Endodermal cell (in vitro differentiated cells): ENCODE data around the gene CLEC18A. TPM values are rescaled to one million over a fixed set of nuclear protein-coding genes. Genes with fewer than 3 reads are reported as not detected.

Source experiments
- DNase-seq: peaks from one replicate; pipeline ENCODE4 v3.0.0-alpha.2; 2017
- H3K27ac ChIP-seq: 2 replicates; pipeline ENCODE4 v1.5.1; 2013; ENCODE audit warnings: mild to moderate bottlenecking, low read depth, low read length, moderate library complexity
- H3K27me3 ChIP-seq: 2 replicates; pipeline ENCODE4 v1.6.1; 2013; ENCODE audit warnings: mild to moderate bottlenecking, low read length, moderate library complexity; ENCODE audit not compliant: insufficient read depth, control insufficient read depth, poor library complexity, severe bottlenecking
- H3K36me3 ChIP-seq: 2 replicates; pipeline ENCODE4 v1.7.0; 2013; ENCODE audit warnings: mild to moderate bottlenecking, low read length, moderate library complexity; ENCODE audit not compliant: control insufficient read depth, insufficient read depth
- H3K4me1 ChIP-seq: one replicate; pipeline ENCODE4 v1.7.0; 2013; ENCODE audit warnings: low read length; ENCODE audit not compliant: control insufficient read depth, insufficient read depth
- H3K4me3 ChIP-seq: 2 replicates; pipeline ENCODE4 v1.5.1; 2013; ENCODE audit warnings: mild to moderate bottlenecking, low read length, moderate library complexity
- H3K9ac ChIP-seq: 2 replicates; pipeline ENCODE4 v1.6.1; 2013; ENCODE audit warnings: mild to moderate bottlenecking, low read length, moderate library complexity; ENCODE audit not compliant: poor library complexity, severe bottlenecking; ENCODE audit errors: extremely low read depth
- H3K9me3 ChIP-seq: 2 replicates; pipeline ENCODE4 v1.6.1; 2013; ENCODE audit warnings: mild to moderate bottlenecking, low read length, moderate library complexity; ENCODE audit not compliant: control insufficient read depth
- H3K27ac Mint-ChIP-seq: 2 replicates; pipeline ENCODE4 v1.8.0; 2020; ENCODE audit warnings: mixed read lengths
- H3K27me3 Mint-ChIP-seq: 2 replicates; pipeline ENCODE4 v1.8.0; 2021; ENCODE audit warnings: mild to moderate bottlenecking, mixed read lengths; ENCODE audit not compliant: insufficient read depth
- H3K36me3 Mint-ChIP-seq: 2 replicates; pipeline ENCODE4 v1.8.0; 2020; ENCODE audit warnings: low read depth, mixed read lengths
- H3K4me1 Mint-ChIP-seq: 2 replicates; pipeline ENCODE4 v1.8.0; 2020; ENCODE audit warnings: mixed read lengths
- H3K4me3 Mint-ChIP-seq: 2 replicates; pipeline ENCODE4 v1.8.0; 2020; ENCODE audit warnings: mild to moderate bottlenecking, moderate library complexity, mixed read lengths
- H3K9me3 Mint-ChIP-seq: 2 replicates; pipeline ENCODE4 v1.8.0; 2020; ENCODE audit warnings: mild to moderate bottlenecking, mixed read lengths
- CTCF ChIP-seq: fragments of 200-600 bp; sonication (generic); conservative IDR thresholded peaks from 2 replicates; pipeline ENCODE4 v1.5.0; 2021; ENCODE audit warnings: antibody characterized with exemption, mild to moderate bottlenecking
- WGBS, 2 experiments: methylation state at CpG; one replicate each; pipeline versions ENCODE4 v1.1.5 to v1.1.7; 2013; ENCODE audit warnings: missing lambda C conversion rate in 2 of 2, mixed read lengths in 1 of 2; ENCODE audit not compliant: insufficient coverage in 1 of 2, insufficient read length in 1 of 2; 5-methylcytosine and 5-hydroxymethylcytosine counted together
- total RNA-seq, 2 donors: library from RNA; stranded (reverse); fragmentation: NEBNext Ultra II Directional in 1 of 2; extraction: Animal tissue kit (Norgen Biotek cat#: 25700) in 1 of 2; gene quantifications; 2 replicates in 1 of 2; 3 replicates in 1 of 2; pipeline ENCODE4 v1.2.1, GENCODE V29; 2021

CLEC18A gene
- total RNA-seq, 2 donors from 2014 or later = 2.0 to 2.2 TPM

- no peak overlapping the region for H3K27ac ChIP-seq
Observed at GRCh38 chr16:69935278-69935711, 15.8 kb upstream of the CLEC18A start.

DNA sequence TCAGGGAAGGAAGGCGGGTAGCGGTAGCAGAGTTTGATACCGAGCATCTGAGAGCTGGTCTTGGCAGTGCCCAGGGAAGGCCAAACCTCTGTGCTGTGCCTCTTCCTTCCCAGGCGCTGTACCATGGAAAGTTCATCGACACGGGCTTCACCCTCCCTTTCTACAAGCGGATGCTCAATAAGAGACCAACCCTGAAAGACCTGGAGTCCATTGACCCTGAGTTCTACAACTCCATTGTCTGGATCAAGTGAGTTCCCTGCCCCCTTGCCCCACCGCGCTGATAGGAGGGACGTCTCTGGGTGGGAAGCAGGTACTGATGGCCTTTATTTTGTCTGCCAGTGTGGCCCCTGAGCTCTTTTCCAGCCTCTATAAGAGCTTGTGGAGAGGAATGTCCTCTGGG is 15.4 kb upstream of the CLEC18A start:
- no peak for TF ChIP-seq CTCF
- no peaks in the 10 kb centered on the region for H3K4me1 Mint-ChIP-seq
- no peaks in the 10 kb centered on the region for H3K27me3 Mint-ChIP-seq
- Histone ChIP-seq H3K9me3 (no peaks in the 10 kb centered on the region), H3K4me1 (no peaks in the 10 kb centered on the region), H3K9ac (no peak overlapping the region), H3K27ac (no peak overlapping the region), H3K36me3 (peaks cover 40% of the 10 kb centered on the region), H3K27me3 (no peaks in the 10 kb centered on the region), H3K4me3 (no peak overlapping the region)
- H3K36me3 Mint-ChIP-seq = peaks cover 55% of the 10 kb centered on the region
- DNase-seq = no peak
- no peaks in the 10 kb centered on the region for H3K9me3 Mint-ChIP-seq
- H3K4me3 Mint-ChIP-seq = no peak overlapping the region
- WGBS, 2 experiments = 95 to 98% methylated on average over 10 of the region's 10 CpGs
- H3K27ac Mint-ChIP-seq = no peak overlapping the region

More at GRCh38 chr16:69935278-69935711, 15.8 kb upstream of the CLEC18A start:
- Mint-ChIP-seq H3K4me3 (no peak overlapping the region), H3K9me3 (no peaks in the 10 kb centered on the region), H3K36me3 (peaks cover 55% of the 10 kb centered on the region), H3K27me3 (no peaks in the 10 kb centered on the region), H3K4me1 (no peaks in the 10 kb centered on the region), H3K27ac (no peak overlapping the region)
- Histone ChIP-seq H3K4me1 (no peaks in the 10 kb centered on the region), H3K4me3 (no peak overlapping the region), H3K36me3 (peaks cover 40% of the 10 kb centered on the region), H3K27me3 (no peaks in the 10 kb centered on the region), H3K9ac (no peak overlapping the region), H3K9me3 (no peaks in the 10 kb centered on the region)
- no peak for DNase-seq
- WGBS, 2 experiments = 92 to 97% methylated on average over 18 to 19 of the region's 19 CpGs
- no peak for TF ChIP-seq CTCF

- no peaks in the 10 kb centered on the region for H3K9me3 ChIP-seq
- no peaks in the 10 kb centered on the region for H3K27me3 ChIP-seq
- H3K9ac ChIP-seq = no peak overlapping the region
- Mint-ChIP-seq H3K4me3 (no peak overlapping the region), H3K36me3 (peaks cover 52% of the 10 kb centered on the region), H3K27ac (no peak overlapping the region), H3K4me1 (no peaks in the 10 kb centered on the region), H3K27me3 (no peaks in the 10 kb centered on the region), H3K9me3 (no peaks in the 10 kb centered on the region)
- H3K4me3 ChIP-seq = no peak overlapping the region
- no peak overlapping the region for H3K27ac ChIP-seq
- TF ChIP-seq CTCF = no peak
- peaks cover 36% of the 10 kb centered on the region for H3K36me3 ChIP-seq
- DNase-seq = no peak
- H3K4me1 ChIP-seq = no peaks in the 10 kb centered on the region
- 94 to 99% methylated on average over 12 to 16 of the region's 16 CpGs for WGBS, 2 experiments
Observed at GRCh38 chr16:69936252-69936651, 14.9 kb upstream of the CLEC18A start.
